ENCODE measurements around the gene SLX9. TPM values are rescaled to one million over a fixed set of nuclear protein-coding genes. Genes with fewer than 3 reads are reported as not detected.
A peak's percentile ranks its signal among the peaks of the same experiment; 100 is the strongest.

SLX9 gene
- total RNA-seq, 1 experiment from 2014 or later: 80.1 TPM

DNA sequence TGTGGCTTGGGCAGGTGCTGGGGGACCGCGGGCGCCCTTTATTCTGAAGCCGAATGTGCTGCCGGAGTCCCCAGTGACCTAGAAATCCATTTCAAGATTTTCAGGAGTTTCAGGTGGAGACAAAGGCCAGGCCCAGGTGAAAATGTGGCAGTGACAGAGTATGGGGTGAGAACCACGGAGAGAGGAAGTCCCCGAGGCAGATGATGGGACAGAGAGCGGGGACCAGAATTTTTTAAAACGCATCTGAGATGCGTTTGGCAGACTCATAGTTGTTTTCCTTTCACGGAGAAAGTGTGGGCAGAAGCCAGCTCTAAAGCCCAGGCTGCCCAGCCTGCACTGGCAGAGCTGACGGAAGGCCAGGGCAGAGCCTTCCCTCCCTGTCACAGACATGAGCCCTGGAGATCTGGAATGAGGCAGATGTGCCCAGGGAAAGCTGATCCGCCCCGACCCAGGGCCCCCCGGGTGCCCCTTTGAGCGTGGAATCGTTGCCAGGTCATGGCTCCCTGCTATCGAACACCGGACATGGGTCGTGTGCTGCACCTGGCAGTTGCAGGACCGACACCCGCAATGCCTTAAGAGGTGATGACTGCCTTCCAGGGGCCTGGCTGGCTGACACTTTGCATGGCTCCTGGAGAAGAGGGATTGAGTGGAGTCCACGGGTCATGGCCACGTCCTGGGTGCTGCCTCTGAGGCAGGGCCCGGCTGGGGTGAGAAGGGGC is 6.5 kb upstream of the SLX9 start:
- ChIA-PET CTCF (interaction anchor here (0.6 kb wide), 1 partner anchor 633 kb away, joined by 3 read pairs; no protein-coding TSS in a partner anchor), POLR2A (ENCODE audit: unreplicated experiment) (interaction anchor here (0.6 kb wide), 1 partner anchor 22 kb away, joined by 4 read pairs; no protein-coding TSS in a partner anchor)
- Histone ChIP-seq H3K27me3 (ENCODE audit: low read length) (no peaks in the 10 kb centered on the region), H3K36me3 (ENCODE audit: low read depth, low read length) (peaks cover 4% of the 10 kb centered on the region; the same call in 1 of the 2 replicates), H3K9ac (ENCODE audit: low read length) (peak overlapping the region; percentile 73), H3K4me1 (ENCODE audit: insufficient read depth, low read length) (peaks cover 50% of the 10 kb centered on the region), H3K4me3 (ENCODE audit: low read length) (peak overlapping the region; percentile 77), H3K27ac (ENCODE audit: low read length) (no peak overlapping the region), H3K4me2 (ENCODE audit: low read length) (peak overlapping the region; percentile 95), H3K9me3 (ENCODE audit: low read length) (no peaks in the 10 kb centered on the region), H2AFZ (ENCODE audit: low read length) (no peak overlapping the region), H3K9me2 (replicated peaks; ENCODE audit: low read length) (no peaks in the 10 kb centered on the region), H3F3A (ENCODE audit: low read length, unreplicated experiment) (peaks cover 8% of the 10 kb centered on the region), H3K79me2 (ENCODE audit: low read length) (peaks cover 50% of the 10 kb centered on the region), H4K20me1 (ENCODE audit: low read length) (no peaks in the 10 kb centered on the region)
- TSS peak; percentile 2 for BruUV-seq (replicated peaks)
- intact Hi-C loops (cut with micrococcal nuclease): no loop called here
- no peak for ATAC-seq
- TF ChIP-seq EZH2 (IDR thresholded peaks at IDR 0.05; ENCODE audit: low read length, unreplicated experiment): no peak
- TF ChIP-seq, protein P1, sequence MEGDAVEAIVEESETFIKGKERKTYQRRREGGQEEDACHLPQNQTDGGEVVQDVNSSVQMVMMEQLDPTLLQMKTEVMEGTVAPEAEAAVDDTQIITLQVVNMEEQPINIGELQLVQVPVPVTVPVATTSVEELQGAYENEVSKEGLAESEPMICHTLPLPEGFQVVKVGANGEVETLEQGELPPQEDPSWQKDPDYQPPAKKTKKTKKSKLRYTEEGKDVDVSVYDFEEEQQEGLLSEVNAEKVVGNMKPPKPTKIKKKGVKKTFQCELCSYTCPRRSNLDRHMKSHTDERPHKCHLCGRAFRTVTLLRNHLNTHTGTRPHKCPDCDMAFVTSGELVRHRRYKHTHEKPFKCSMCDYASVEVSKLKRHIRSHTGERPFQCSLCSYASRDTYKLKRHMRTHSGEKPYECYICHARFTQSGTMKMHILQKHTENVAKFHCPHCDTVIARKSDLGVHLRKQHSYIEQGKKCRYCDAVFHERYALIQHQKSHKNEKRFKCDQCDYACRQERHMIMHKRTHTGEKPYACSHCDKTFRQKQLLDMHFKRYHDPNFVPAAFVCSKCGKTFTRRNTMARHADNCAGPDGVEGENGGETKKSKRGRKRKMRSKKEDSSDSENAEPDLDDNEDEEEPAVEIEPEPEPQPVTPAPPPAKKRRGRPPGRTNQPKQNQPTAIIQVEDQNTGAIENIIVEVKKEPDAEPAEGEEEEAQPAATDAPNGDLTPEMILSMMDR (conservative IDR thresholded peaks at IDR 0.05; ENCODE audit: low read depth, low read length): no peak
- no peak for TF ChIP-seq EZH2phosphoT487 (IDR thresholded peaks at IDR 0.05; ENCODE audit: borderline replicate concordance, low read length)
- DNase-seq: no peak

DNA sequence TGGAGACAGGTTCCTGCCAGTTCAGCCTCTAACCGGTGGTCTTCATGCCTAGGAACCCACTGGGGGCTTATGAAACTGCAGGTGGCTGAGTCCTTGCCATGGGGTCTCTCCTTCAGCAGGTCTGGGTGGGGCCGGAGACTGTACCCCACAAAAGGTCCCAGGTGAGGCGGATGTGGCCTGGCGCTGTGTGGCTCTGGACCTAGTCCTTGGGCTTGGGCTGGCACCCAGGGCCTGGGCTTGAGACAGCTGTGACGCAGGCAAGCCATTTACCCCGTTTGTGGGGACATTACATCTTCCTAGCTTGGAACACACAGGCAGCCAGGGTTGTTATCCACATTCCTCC is 5.9 kb upstream of the SLX9 start:
- ChIA-PET POLR2A (ENCODE audit: unreplicated experiment) (interaction anchor here (0.7 kb wide), 1 partner anchor 64 kb away, joined by 3 read pairs; no protein-coding TSS in a partner anchor), CTCF (interaction anchor here (0.6 kb wide), 1 partner anchor 633 kb away, joined by 3 read pairs; no protein-coding TSS in a partner anchor)
- DNase-seq (no peak), ATAC-seq (no peak)
- Histone ChIP-seq H3K9me3 (ENCODE audit: low read length) (no peaks in the 10 kb centered on the region), H3K4me3 (ENCODE audit: low read length) (peak overlapping the region; percentile 77), H3K4me2 (ENCODE audit: low read length) (peak overlapping the region; percentile 95), H3K27ac (ENCODE audit: low read length) (no peak overlapping the region), H2AFZ (ENCODE audit: low read length) (no peak overlapping the region), H3K27me3 (ENCODE audit: low read length) (no peaks in the 10 kb centered on the region), H3K9ac (ENCODE audit: low read length) (no peak overlapping the region), H3K4me1 (ENCODE audit: insufficient read depth, low read length) (peaks cover 50% of the 10 kb centered on the region), H3K79me2 (ENCODE audit: low read length) (peaks cover 56% of the 10 kb centered on the region), H4K20me1 (ENCODE audit: low read length) (no peaks in the 10 kb centered on the region), H3K9me2 (replicated peaks; ENCODE audit: low read length) (no peaks in the 10 kb centered on the region), H3K36me3 (ENCODE audit: low read depth, low read length) (peaks cover 4% of the 10 kb centered on the region; the same call in 1 of the 2 replicates), H3F3A (ENCODE audit: low read length, unreplicated experiment) (peaks cover 8% of the 10 kb centered on the region)
- intact Hi-C loops (cut with micrococcal nuclease): no loop called here
- no TSS peak for BruUV-seq (replicated peaks)
- TF ChIP-seq EZH2phosphoT487 (IDR thresholded peaks at IDR 0.05; ENCODE audit: borderline replicate concordance, low read length): no peak
- TF ChIP-seq, protein P1 (conservative IDR thresholded peaks at IDR 0.05; ENCODE audit: low read depth, low read length): no peak
- TF ChIP-seq EZH2 (IDR thresholded peaks at IDR 0.05; ENCODE audit: low read length, unreplicated experiment): no peak

DNA sequence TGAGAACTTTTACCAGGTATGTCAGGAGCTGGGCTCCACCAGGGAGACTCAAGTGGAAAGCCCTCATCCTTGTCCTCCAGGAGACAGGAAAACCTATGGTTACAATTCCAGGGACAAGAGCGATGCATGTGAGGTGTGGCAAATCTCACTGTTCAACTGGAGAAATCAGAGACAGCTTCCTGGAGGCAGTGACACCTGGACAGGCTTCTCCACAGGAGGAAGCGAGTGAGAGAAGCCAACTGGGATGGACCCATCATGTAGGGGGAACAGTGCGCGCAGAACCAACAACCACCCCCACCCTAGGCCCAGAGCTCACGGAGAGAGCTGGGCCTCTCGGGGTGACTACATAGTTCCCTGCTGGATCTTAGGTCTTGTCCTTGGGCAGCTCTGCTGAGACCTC is 5.6 kb upstream of the SLX9 start:
- Histone ChIP-seq H3K27ac (ENCODE audit: low read length) (no peak overlapping the region), H3K9ac (ENCODE audit: low read length) (no peak overlapping the region), H3K9me2 (replicated peaks; ENCODE audit: low read length) (no peaks in the 10 kb centered on the region), H3K4me1 (ENCODE audit: insufficient read depth, low read length) (peaks cover 50% of the 10 kb centered on the region), H3K4me2 (ENCODE audit: low read length) (peak overlapping the region; percentile 95), H3K36me3 (ENCODE audit: low read depth, low read length) (peaks cover 4% of the 10 kb centered on the region; the same call in 1 of the 2 replicates), H3K4me3 (ENCODE audit: low read length) (peak overlapping the region; percentile 77; the same call in 1 of the 2 replicates), H3K27me3 (ENCODE audit: low read length) (no peaks in the 10 kb centered on the region), H3F3A (ENCODE audit: low read length, unreplicated experiment) (peaks cover 6% of the 10 kb centered on the region), H2AFZ (ENCODE audit: low read length) (no peak overlapping the region), H4K20me1 (ENCODE audit: low read length) (no peaks in the 10 kb centered on the region), H3K9me3 (ENCODE audit: low read length) (no peaks in the 10 kb centered on the region), H3K79me2 (ENCODE audit: low read length) (peaks cover 56% of the 10 kb centered on the region)
- ChIA-PET POLR2A (ENCODE audit: unreplicated experiment) (interaction anchor here (0.7 kb wide), 1 partner anchor 64 kb away, joined by 3 read pairs; no protein-coding TSS in a partner anchor), CTCF (no interaction called here)
- BruUV-seq (replicated peaks): no TSS peak
- intact Hi-C loops (cut with micrococcal nuclease): no loop called here
- DNase-seq: no peak
- TF ChIP-seq, protein P1 (conservative IDR thresholded peaks at IDR 0.05; ENCODE audit: low read depth, low read length): no peak
- no peak for TF ChIP-seq EZH2phosphoT487 (IDR thresholded peaks at IDR 0.05; ENCODE audit: borderline replicate concordance, low read length)
- no peak for TF ChIP-seq EZH2 (IDR thresholded peaks at IDR 0.05; ENCODE audit: low read length, unreplicated experiment)
- no peak for ATAC-seq
